ENCODE data around the gene TMPRSS11D. TPM values are rescaled to one million over a fixed set of nuclear protein-coding genes. Genes with fewer than 3 reads are reported as not detected.

The TMPRSS11D gene
- total RNA-seq = not detected in 2 replicates

DNA sequence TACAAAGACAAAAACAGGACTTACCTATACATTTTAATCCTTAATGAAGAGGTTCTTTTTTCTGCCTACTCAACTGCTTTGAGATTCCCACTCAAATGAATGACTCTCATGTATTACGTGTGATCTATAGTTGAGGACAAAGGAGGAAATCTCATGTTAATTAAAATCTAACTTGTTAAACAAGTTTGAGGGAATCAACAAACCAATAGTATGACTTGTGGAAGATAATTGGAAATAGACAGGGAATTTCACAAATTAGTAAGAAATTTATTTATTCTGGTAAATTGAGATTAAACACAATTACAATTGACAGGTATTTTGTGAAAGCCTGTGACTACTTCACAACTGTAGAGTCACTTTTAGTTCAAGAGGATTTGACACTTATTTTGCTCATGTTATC is at the start of gene TMPRSS11D:
TMPRSS11D (minus strand) TSS at position 101 of the 400 bp plus-strand sequence; CDS start at position 32, 69 bp downstream.

Other genes starting within 250 kb of the TMPRSS11D start
- gene UBA6, start 182.8 kb downstream of the TMPRSS11D start, total RNA-seq = 173 and 243 TPM in 2 replicates
- gene GNRHR, start 129.6 kb downstream of the TMPRSS11D start, total RNA-seq = not detected in 2 replicates
- gene TMPRSS11A, start 79.5 kb upstream of the TMPRSS11D start, total RNA-seq = not detected in 2 replicates
- not detected in 2 replicates for gene TMPRSS11F, start 245.9 kb upstream of the TMPRSS11D start, total RNA-seq

Data from regular cardiac myocyte (primary cell).